Endothelial cell of umbilical vein (primary cell): ENCODE data around the gene CSGALNACT2. TPM values are rescaled to one million over a fixed set of nuclear protein-coding genes. Genes with fewer than 3 reads are reported as not detected.

ENCODE experiments used
- BruUV-seq: library from RNA; stranded (reverse); fragments of 400-500 nt; replicated peaks from 2 replicates; lab custom pipeline; 2021; lab: Mats Ljungman, UMichigan
- CTCF ChIA-PET: fragments of 300-600, 350-600 bp; sonication (Branson Sonifier 250); formaldehyde crosslinking; loops from one replicate; lab custom pipeline; 2021; ENCODE audit warnings: antibody characterized with exemption, inconsistent platforms; lab: Charles Lee
- POLR2A ChIA-PET: fragments of 300-600, 350-600 bp; sonication (Branson Sonifier 250); formaldehyde crosslinking; loops from one replicate; lab custom pipeline; 2021; ENCODE audit warnings: antibody characterized with exemption, inconsistent platforms; lab: Charles Lee
- DNase-seq: peaks from one replicate; pipeline ENCODE4 v3.0.0-alpha.2; 2011; ENCODE audit warnings: low read depth, low spot score
- FAIRE-seq: peaks from 2 replicates; lab custom pipeline; 2011; peaks lifted over from hg19 to GRCh38; lab: Jason Lieb, UNC
- H2AFZ ChIP-seq: 2 replicates; pipeline ENCODE4 v1.6.0; 2012; ENCODE audit warnings: low read depth, low read length, control low read depth, inconsistent platforms
- H3K27ac ChIP-seq: 2 replicates; pipeline ENCODE4 v1.5.1; 2011; ENCODE audit warnings: low read depth, mild to moderate bottlenecking, control low read depth, low read length, moderate library complexity; ENCODE audit not compliant: insufficient read depth
- H3K27me3 ChIP-seq, 2 experiments: 2 replicates each; pipeline versions ENCODE4 v1.6.0 to v1.6.1; 2011; ENCODE audit warnings: low read length in 2 of 2, mixed read lengths in 1 of 2; ENCODE audit not compliant: control insufficient read depth in 2 of 2, insufficient read depth in 2 of 2
- H3K36me3 ChIP-seq, 2 experiments: 2 replicates in 1 of 2; 3 replicates in 1 of 2; pipeline ENCODE4 v1.5.1; 2011; ENCODE audit warnings: low read length in 2 of 2, mild to moderate bottlenecking in 1 of 2, moderate library complexity in 1 of 2; ENCODE audit not compliant: control insufficient read depth in 2 of 2, insufficient read depth in 2 of 2; ENCODE audit errors: extremely low read depth in 1 of 2
- H3K4me1 ChIP-seq: 3 replicates; pipeline ENCODE4 v1.5.1; 2011; ENCODE audit warnings: mild to moderate bottlenecking, low read length; ENCODE audit not compliant: control insufficient read depth, insufficient read depth; ENCODE audit errors: extremely low read depth
- H3K4me2 ChIP-seq: 2 replicates; pipeline ENCODE4 v1.6.1; 2011; ENCODE audit warnings: low read length, control low read depth, mixed read lengths; ENCODE audit not compliant: insufficient read depth
- H3K4me3 ChIP-seq, 3 experiments: fragments of 200-600 bp in 1 of 3; sonication (generic), shearing (Covaris generic) in 1 of 3; replicated peaks in 1 of 3; 2 replicates each; pipeline ENCODE4 v1.5.1; 2011 to 2016; ENCODE audit warnings: control low read depth in 3 of 3, low read length in 3 of 3, mild to moderate bottlenecking in 2 of 3, inconsistent platforms in 1 of 3, low read depth in 1 of 3, moderate library complexity in 1 of 3; ENCODE audit not compliant: insufficient read depth in 1 of 3
- H3K79me2 ChIP-seq: 2 replicates; pipeline ENCODE4 v1.6.0; 2012; ENCODE audit warnings: low read length, inconsistent platforms; ENCODE audit not compliant: control insufficient read depth, insufficient read depth
- H3K9ac ChIP-seq: replicated peaks from 2 replicates; pipeline ENCODE3; 2011; ENCODE audit warnings: low read length, control low read depth; ENCODE audit not compliant: insufficient read depth; ENCODE audit errors: extremely low read depth
- H3K9me1 ChIP-seq: replicated peaks from 3 replicates; pipeline ENCODE4 v1.6.0; 2011; ENCODE audit warnings: mild to moderate bottlenecking, low read length; ENCODE audit not compliant: control insufficient read depth, insufficient read depth; ENCODE audit errors: extremely low read depth
- H3K9me3 ChIP-seq: replicated peaks from 2 replicates; pipeline ENCODE4 v1.5.1; 2012; ENCODE audit warnings: low read length, inconsistent platforms; ENCODE audit not compliant: control insufficient read depth, insufficient read depth
- H4K20me1 ChIP-seq: replicated peaks from 2 replicates; pipeline ENCODE3; 2011; ENCODE audit warnings: mild to moderate bottlenecking, low read length; ENCODE audit not compliant: control insufficient read depth, insufficient read depth; ENCODE audit errors: extremely low read depth
- CTCF ChIP-seq, 2 donors: IDR thresholded peaks; 1 replicate in 1 of 2; 2 replicates in 1 of 2; pipeline ENCODE4 v1.5.1; 2011; ENCODE audit warnings: low read length in 2 of 2, mild to moderate bottlenecking in 2 of 2, moderate library complexity in 2 of 2, control low read depth in 1 of 2, inconsistent platforms in 1 of 2, low read depth in 1 of 2; ENCODE audit not compliant: insufficient read depth in 1 of 2; ENCODE audit errors: extremely low read depth in 1 of 2
- EZH2 ChIP-seq: IDR thresholded peaks from 2 replicates; pipeline ENCODE4 v1.6.1; 2012; ENCODE audit warnings: borderline replicate concordance, low read depth, mild to moderate bottlenecking, moderate library complexity, low read length, inconsistent platforms; ENCODE audit not compliant: severe bottlenecking
- FOS ChIP-seq: IDR thresholded peaks from 2 replicates; pipeline ENCODE4 v1.6.1; 2011; ENCODE audit warnings: mild to moderate bottlenecking, low read length, moderate library complexity, borderline replicate concordance; ENCODE audit not compliant: insufficient read depth
- GATA2 ChIP-seq: IDR thresholded peaks from 2 replicates; pipeline ENCODE4 v1.7.0; 2011; ENCODE audit warnings: low read depth, mild to moderate bottlenecking, moderate library complexity, mixed read lengths, low read length; ENCODE audit not compliant: insufficient read length, insufficient read depth
- JUN ChIP-seq: IDR thresholded peaks from 2 replicates; pipeline ENCODE4 v1.6.1; 2011; ENCODE audit warnings: borderline replicate concordance, low read depth; ENCODE audit not compliant: insufficient read length, insufficient read depth
- MAX ChIP-seq: IDR thresholded peaks from 2 replicates; pipeline ENCODE4 v1.6.1; 2011; ENCODE audit not compliant: insufficient read depth, insufficient read length
- MYC ChIP-seq: IDR thresholded peaks from one replicate; pipeline ENCODE4 v1.6.1; 2011; ENCODE audit warnings: mild to moderate bottlenecking, low read depth, low read length
- POLR2A ChIP-seq: IDR thresholded peaks from 2 replicates; pipeline ENCODE4 v1.6.1; 2012; ENCODE audit warnings: low read depth, mild to moderate bottlenecking, control low read depth, low read length
- POLR2AphosphoS5 ChIP-seq: IDR thresholded peaks from 2 replicates; pipeline ENCODE4 v1.6.1; 2012; ENCODE audit warnings: low read depth, mild to moderate bottlenecking, control low read depth, low read length, moderate library complexity; ENCODE audit not compliant: insufficient read depth
- dilution Hi-C: fragments of 300-500 bp; cut with MboI; formaldehyde crosslinking; loops from one replicate; pipeline ENCODE4 v1.15.0; 2019; ENCODE audit warnings: low sequenced_read_pairs; ENCODE audit not compliant: extremely low pct_ligation_motif_present
- intact Hi-C: fragments of 100-400 bp; cut with micrococcal nuclease; formaldehyde crosslinking; loops from one replicate; pipeline ENCODE4 v1.10.0; 2022
- polyA plus RNA-seq, 4 experiments: library from polyadenylated mRNA; depleted of rRNA in 3 of 4; stranded (reverse) in 3 of 4; unstranded in 1 of 4; fragments of >200 nt; gene quantifications; 2 replicates each; pipeline versions ENCODE4 v1.2.1 to v1.2.3, GENCODE V29; 2011 to 2012; ENCODE audit warnings: missing spikeins in 1 of 4
- total RNA-seq: library from RNA; stranded (reverse); gene quantifications from 2 replicates; pipeline ENCODE4 v1.2.3, GENCODE V29; 2021

CSGALNACT2 gene
- total and polyA plus RNA-seq, 2 donors (not counting 3 experiments of a cell fraction or from before 2014, with no cell fraction given) = 9.7 to 17.7 TPM

- Histone ChIP-seq H3K79me2 (no peaks in the 10 kb centered on the region), H3K27ac (no peak overlapping the region), H3K27me3 (peaks cover 8 to 16% of the 10 kb centered on the region in 2 experiments), H2AFZ (no peak overlapping the region), H3K4me1 (peaks cover 7% of the 10 kb centered on the region), H3K4me2 (no peak overlapping the region), H3K9me1 (no peaks in the 10 kb centered on the region), H3K9me3 (no peaks in the 10 kb centered on the region), H3K36me3 (no peaks in the 10 kb centered on the region), H3K4me3 (no peak overlapping the region), H4K20me1 (no peaks in the 10 kb centered on the region), H3K9ac (no peak overlapping the region)
- POLR2A ChIA-PET = no interaction called here
- dilution Hi-C loops = no loop called here
- no peak for FAIRE-seq
- no peak for TF ChIP-seq GATA2
- TF ChIP-seq EZH2 = no peak
- TF ChIP-seq POLR2A = no peak
- no peak for TF ChIP-seq CTCF (IDR thresholded peaks at IDR 0.05; ENCODE audit: extremely low read depth in 1 of 2, insufficient read depth in 1 of 2, low read depth in 1 of 2, low read length in 2 of 2)
- no peak for TF ChIP-seq MYC
- no peak for TF ChIP-seq FOS
- TF ChIP-seq MAX = no peak
- no peak for TF ChIP-seq JUN
- no peak for TF ChIP-seq POLR2AphosphoS5
- DNase-seq = no peak
- intact Hi-C loops = no loop called here
- CTCF ChIA-PET = interaction anchor here (1.6 kb wide), 1 partner anchor 69 kb away, joined by 4 read pairs; no protein-coding TSS in a partner anchor
- BruUV-seq = no TSS peak
These were observed 5.1 kb upstream of the CSGALNACT2 start for GRCh38 chr10:43132867-43133787.
